Retina (tissue), 1 donor: ENCODE data around the gene MTFP1.
"Not testable (repeated sequence)": the region's sequence is repeated elsewhere in the genome, so short reads cannot be mapped to it uniquely, and the experiment has no call there.

Experiments used
- DNase-seq: peaks from one replicate; pipeline ENCODE4 v3.0.0-alpha.2; 2016

The MTFP1 gene

DNA sequence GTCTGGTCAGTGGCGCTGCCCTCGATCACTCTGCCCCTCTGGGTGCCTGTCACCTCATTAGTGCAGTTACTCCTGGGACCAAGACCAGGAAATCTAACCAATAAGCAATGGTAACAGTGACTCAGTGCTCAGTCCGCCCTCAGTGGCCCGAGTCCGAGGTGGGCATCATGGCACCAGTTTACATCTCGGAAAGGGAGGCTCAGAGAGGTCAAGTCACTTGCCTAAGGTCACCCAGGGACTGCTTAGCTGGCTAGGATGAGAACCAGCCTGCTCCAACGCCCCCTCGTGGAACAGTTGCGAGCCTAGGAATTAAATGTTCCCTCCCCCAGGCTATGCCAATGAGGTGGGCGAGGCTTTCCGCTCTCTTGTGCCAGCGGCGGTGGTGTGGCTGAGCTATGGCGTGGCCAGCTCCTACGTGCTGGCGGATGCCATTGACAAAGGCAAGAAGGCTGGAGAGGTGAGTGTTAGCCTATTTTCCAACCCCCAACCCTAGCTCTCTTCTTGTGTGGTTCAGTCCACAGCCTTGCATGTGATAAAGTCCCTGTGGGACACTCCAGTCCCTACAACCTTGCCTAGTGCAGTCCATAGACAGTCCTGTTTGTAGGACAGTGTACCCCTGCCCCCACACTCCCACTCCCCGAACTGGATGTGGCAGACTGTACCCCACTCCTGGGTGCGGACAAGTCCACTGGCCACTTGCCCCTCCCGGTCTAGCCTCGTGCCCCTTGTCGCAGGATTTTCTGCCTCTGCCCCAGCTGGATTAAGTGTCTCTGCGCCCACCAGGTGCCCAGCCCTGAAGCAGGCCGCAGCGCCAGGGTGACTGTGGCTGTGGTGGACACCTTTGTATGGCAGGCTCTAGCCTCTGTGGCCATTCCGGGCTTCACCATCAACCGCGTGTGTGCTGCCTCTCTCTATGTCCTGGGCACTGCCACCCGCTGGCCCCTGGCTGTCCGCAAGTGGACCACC, 1.1 kb downstream of the MTFP1 start:
- peak; percentile 77 for DNase-seq

DNA sequence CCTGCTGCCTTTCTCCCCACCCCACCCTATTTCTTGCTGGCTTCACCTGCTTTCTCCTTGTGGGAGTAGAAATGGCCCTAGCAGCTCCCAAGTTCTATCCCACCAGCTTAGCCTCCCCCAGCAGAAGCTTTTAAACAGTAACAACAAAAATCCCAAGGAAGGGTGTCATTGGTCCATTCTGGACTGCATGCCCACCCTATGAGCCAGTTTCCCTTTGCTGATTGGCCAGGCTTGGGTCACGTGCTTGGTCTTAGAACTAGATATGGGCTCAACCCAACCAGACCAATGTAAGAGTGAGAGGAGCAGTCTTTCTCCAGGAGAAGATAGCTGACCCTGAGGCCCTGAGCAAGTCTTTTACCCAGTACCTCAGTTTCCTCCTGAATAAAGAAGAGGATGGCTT, 2.3 kb downstream of the MTFP1 start:
- no peak for DNase-seq

DNA sequence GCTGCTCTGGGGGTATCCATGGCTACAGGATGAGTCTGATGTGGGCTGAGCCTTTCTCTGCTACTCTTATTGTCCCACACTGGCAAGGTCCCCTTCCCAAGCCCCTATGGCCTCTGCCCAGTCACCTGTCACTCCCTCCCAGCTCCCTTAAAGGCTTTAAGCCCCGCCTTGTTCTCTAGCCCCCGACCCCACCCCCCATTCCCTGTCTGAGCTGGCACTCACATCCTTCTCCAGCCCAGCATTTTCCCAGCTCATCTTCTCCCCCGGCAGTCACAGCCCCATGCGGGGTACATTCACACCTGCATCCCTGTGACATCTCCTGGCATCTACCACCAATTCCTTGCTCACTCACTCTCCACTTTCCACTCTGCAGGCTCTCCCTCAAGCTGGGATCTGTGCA, 4.3 kb downstream of the MTFP1 start:
- no peak for DNase-seq

DNA sequence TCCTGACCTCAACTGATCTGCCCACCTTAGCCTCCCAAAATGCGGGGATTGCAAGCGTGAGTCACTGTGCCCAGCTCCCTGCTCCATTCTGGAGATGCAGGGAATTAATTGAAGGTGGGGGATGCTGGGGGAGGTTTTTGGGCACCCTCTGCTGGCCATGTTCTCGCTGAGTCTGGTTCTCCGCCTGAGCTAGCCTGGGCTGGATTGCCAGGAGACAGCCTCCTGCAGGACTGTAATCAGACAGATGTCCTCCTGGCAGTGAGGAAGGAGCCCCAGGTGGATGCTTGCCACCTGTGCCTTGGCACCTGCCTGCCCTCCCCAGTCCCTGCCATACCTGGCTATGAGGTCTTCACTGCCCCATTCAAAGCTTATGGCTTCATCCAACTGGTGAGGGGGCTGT, 5.4 kb downstream of the MTFP1 start:
- no peak for DNase-seq

DNA sequence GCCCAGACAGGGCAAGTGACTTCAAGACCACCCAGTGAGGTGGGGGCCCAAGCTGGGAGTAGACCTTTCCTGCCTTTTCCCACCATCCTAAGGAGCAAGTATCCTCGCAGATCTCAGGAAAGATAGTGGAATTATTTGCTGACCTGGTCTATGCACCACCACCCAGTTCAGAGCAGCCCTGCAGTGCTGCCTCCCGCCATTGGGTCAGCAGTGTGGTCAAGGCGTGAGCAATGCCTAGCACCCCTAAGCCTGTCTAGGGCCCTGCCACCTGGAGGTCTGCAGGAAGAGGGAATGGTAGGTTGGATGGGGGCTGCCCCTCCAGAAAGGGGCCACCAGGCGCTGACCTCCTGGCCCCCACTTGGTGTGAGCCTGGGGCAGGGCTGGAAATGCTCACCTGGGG, 6.5 kb downstream of the MTFP1 start:
- no peak for DNase-seq

DNA sequence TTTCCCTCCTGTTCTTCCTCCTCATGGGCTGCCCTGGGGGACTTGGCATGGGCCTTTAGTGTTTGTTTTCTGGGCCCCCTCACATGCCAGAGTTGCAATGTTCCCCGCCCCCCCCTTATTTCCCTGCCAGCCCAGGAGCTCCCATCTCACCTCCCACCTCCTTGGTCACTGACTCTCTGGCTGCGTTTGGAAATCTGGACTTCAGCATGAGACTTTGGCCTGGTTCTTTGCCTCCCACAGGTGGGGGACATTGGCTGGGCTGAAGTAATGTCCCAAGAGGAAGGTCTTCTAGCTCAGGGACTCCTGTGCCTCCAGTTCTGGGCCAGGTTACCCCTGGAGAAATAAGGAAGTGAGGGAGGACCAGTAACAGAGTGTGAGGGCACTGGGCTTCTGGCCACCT, 7.0 kb downstream of the MTFP1 start:
- DNase-seq = no peak

DNA sequence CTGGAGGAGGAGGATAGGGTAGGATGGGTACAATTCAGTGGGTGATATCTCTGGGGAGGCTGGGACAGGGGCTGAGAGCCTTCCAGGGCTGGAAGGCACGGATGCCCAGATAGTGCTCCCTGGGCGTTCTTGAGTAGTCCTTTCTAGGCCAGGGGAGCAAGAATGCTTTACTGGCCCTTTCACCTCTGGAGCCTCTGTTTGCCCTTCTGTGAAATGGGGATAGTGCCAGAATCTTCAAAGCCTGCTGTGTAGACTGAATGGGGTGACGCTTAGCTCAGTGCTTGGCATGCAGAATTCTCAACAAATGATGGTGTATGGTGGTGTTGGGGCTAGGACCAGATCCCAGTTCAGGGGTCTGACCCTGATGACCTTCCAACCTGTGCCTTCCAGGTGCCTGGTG, 7.7 kb downstream of the MTFP1 start:
- no peak for DNase-seq

DNA sequence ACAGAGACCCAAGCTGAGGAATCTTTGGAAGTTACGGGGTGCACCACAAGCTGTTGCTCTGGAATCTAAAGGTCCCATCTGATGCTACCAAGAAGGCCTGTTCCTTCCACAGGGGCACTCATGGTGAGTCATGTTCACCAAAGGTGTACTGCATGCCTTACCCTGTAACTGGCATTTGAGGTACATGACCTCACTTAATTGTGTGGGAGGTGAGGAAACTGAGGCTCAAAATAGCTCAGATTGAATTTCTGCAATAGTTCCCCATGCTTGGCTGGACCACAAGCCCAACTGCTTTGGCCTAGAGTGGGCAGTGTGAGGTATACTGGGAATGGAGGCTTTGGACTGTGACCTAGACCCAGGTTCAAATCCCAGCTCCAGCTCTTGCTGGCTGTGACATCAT, 8.2 kb downstream of the MTFP1 start:
- DNase-seq = no peak

DNA sequence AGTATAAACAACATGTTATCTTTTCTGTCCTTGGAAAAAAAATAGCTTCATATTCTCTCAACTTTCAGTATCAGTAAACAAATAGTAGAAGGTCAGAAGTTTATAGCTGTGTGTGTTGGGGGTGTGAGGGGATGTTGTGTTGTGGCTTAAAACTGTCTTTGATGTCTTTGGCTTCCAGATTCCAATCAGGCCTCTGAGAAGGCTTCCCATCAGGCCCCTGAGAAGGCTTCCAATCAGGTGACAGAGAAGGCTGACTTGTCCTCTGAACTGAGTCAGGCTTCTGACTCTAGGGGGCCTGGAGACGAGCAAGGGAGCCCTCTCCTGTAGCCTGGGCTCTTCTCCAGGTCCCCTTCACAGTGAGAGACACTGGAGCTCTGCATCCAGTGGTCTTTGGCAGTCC, 9.3 kb downstream of the MTFP1 start:
- DNase-seq = no peak

DNA sequence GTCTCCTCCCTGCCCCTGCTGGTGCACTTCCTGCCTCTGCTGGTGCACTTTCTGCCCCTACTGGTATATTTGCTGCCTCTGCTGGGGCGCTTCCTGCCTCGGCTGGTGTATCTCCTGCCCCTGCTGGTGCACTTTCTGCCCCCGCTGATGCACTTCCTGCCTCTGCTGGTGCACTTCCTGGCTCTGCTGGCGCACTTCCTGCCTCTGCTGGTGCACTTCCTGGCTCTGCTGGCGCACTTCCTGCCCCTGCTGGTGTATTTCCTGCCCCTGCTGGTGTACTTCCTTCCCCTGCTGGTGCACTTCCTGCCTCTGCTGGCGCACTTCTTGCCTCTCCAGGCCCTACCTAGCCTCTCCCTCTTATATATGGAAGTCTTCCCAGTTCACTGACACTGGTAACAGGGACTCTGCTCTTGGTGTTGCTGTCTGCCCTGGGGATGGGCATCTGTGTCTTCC, 10.1 kb downstream of the MTFP1 start:
- no peak for DNase-seq

DNA sequence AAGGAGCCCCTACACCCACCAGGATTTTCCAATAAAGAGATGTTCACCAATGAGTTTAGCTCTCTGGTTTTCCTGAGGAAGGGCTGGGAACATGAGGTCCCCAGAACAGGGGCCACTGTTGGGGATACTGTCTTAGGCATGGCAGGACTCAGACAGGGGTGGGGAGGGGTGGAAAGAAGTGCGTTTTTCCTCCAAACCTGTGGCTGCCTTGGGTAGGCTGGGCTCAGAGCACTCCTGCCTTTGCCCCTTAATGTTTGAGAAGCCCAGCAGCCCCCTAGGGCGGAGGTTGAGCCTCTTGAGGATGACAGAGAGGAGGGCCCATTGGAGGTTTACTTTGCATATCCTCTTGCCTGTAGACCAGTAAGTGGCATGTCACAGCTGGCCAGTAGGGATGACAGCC, 10.6 kb downstream of the MTFP1 start:
- no peak for DNase-seq

DNA sequence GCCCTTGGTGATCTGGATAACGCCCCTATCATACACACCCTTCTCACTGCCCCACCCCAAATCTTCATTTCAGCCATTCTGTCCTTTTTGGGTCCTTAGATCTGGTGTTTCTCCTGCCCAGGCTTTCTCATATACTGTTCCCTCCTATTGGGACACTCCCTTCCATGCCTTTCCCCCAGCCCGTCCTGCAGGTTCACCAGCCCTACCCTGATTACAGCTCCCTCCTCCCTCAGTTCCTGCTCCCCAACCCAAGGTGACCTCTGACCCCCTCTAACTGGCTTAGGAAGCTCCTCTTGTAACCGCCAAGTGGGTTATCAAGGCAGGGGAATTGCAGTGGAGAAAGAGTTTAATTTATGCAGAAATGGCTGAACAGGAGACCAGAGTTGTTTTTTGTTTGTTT, 13.0 kb downstream of the MTFP1 start:
- DNase-seq = no peak

DNA sequence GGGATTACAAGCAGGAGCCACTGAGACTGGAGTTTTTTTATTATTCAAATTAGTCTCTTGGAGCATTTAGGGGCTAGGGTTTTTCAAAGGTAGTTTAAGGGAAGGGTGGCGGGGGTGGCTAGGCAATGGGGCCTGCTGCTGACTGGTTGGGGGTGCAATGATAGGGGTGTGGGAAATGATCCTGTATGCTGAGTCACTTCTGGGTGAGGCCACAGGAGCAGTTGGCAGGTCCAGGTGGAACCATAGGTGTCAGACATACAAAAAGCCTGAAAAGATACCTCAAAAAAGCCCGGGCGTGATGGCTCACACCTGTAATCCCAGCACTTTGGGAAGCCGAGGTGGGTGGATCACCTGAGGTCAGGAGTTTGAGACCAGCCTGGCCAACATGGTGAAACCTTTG, 13.7 kb downstream of the MTFP1 start:
- DNase-seq = no peak

DNA sequence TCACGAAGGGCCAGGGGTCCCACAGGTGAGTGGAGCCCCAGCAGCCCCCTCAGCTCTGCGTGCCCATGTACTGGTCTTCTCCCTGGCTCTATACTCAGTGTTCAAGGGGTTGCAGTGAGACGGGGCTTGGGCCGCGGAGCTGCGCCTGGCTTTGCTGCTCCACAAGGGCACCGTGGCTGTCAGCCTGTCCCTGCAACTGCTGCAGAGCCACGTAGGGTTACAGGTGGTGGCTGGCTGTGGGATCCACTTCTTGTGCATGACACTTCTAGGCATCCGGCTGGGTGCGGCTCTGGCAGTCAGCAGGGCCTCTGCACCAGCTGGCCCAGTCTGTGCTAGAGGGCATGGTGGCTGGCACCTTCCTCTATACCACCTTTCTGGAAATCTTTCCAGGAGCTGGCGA, 14.3 kb downstream of the MTFP1 start:
- no peak for DNase-seq

DNA sequence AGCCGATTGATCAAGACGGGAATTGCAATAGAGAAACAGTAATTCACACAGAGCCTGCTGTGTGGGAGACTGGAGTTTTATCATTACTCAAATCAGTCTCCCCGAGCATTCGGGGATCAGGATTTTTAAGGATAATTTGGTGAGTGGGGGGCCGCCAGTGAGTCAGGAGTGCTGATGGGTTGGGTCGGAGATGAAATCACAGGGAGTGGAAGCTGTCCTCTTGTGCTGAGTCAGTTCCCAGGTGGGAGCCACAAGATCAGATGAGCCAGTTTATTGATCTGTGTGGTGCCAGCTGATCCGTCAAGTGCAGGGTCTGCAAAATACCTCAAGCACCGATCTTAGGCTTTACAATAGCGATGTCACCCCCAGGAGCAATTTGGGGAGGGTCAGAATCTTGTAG, 15.5 kb downstream of the MTFP1 start:
- no peak for DNase-seq

DNA sequence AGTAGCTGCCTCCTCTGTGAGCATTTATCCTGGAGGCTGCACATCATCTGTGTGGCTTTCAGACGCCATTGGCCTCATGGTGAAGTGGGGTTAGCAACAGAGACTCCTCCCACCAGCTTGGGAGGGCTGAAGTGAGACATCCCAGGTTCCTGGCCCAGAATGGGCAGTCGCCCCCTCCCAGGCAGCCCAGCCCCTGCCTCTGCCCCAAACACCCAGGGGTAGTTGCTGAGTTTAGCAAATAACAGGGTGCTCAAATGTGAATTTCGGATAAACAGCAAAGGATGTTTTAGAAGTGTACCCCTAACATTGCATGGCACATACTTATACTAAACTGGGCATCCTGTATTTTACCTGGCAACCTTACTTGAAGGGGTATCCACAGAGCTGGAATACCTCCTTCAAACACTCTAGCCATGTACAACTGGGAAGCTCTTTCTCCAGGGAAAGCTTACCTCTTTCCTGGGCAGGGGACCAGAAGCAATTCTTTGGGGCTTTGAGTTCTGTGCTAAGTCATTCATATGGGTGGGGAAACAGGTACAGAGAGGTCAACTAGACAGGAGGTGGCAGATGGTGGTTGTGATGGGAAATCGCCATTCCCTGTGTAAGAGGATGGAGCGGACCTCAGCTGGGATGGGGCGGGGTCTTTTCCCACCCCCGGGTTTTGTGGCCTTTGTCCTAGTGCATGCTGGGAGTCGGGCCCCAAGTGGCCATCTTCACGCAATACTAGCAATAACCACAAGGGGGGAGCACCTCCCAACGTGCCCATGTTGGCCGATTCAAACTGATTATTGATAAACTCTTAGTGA, 19.3 kb downstream of the MTFP1 start:
- DNase-seq = peak; percentile 90

DNA sequence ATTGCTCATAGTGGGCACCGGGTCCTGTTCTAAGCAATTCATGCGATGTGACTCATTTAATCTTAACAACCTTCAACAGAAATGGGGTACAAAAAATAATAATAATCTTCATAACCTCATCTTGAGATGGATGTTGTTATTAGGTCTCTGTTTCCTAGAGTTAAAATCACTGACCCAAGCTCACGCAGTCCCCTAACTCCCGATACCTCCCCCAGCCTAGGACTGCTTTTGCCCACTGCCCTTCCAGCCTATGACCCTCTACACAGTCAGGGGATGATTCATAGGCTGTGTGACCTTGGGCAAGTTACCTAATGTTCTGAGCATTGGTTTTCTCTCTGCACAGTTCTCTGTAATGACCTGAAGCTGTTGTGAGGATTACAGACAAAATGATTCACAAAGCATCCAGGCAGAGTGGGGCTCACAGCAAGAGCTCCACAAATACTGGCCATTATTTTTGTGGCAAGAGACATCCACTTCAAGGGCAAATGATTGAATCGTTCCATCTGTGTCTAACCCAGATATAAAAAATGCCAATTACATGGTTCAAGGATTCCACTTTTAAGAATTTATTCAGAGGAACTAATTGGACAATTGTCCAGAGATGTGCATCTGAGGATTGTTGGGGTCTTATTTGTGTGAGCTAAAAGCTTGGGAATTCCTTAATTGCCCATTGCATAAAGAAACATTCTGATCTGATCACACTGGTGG, 20.0 kb downstream of the MTFP1 start:
- DNase-seq = peak; percentile 44

DNA sequence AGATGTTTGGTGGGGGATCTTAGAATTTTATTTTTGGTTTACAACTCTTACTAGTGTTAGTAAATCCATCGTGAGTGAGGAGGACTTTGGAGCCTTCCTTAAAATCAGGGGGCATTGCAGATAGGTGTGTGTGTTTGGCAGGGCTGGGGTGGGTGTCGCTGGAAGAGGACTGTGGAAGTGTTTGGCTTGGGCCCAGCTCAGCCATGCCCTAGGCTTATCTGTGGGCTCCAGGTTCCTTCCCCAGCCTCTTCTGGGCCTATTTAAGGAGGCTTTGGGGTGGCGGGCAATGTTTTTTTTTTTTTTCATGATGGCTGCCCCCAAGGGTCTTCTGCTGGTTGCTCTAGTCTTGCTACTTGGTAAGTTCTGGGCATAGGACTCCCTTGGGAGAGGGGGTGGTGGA, 22.1 kb downstream of the MTFP1 start:
- no peak for DNase-seq

DNA sequence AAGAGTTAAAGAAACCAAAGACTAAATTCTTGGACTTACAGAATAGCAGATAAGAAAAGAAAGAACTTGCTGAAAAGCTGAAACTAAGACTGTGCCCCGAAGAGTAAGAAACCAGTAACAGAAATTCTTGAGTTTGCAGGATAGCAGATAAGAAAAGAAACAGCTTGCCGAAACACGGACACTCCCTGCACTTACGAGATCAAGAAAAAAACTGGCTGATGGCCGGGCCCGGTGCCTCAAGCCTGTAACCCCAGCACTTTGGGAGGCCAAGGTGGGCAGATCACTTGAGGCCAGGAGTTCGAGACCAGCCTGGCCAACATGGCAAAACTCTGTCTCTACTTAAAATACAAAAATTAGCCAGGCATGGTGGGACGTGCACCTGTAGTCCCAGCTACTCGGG, 25.9 kb downstream of the MTFP1 start:
- not testable (repeated sequence) for DNase-seq

DNA sequence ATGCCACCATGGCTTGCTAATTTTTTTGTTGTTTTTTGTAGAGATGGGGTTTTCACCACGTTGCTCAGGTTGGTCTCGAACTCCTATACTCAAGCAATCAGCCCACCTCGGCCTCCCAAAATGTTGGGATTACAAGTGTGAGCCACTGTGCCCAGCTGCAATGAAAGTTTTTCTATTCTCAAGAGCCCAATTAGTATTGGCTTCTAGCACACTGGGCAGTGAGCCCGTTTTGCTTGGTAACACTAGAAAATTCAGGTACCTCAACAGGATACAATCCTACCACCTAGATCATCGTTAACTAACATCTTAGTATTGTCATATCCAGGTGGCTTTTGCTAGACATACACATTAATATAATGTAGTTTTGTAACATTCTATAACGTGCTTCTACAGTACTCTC, 27.3 kb downstream of the MTFP1 start:
- no peak for DNase-seq

DNA sequence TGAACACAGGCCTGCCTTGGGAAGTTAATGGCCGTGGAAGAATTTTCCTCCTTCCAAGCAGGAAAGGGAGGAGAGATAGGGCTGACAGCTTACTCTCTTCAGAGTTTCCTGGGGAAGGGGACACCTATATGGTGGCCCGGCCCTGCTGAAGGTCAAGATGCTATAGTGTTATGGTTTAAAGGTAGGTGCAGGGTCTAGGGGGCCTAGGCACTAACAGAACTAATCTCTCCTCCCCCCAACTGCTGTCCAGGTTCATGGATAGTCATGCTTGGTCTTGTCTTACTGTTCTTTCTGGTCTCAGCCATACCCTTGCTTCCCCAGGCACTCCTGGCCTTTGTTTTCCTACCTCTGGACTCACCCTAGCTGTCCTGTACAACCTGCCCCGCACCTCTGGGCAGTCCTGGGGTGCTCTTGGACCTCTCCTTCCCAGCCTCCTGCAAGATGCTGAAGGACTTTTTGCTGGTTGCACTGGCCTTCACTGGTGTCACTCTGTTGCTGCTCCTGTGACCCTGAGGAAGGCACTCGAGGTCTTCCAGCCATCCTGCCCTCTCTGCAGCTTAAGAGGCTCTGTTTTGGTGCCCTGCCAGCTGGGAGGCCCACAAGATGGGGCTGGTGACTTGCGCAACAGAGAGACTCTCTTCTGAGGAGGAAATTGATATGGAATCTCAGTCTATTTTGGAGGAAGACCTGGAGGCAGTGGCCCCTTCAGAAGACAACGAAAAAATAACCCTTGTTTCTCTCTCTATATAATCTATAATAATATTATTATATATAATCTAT, 28.4 kb downstream of the MTFP1 start:
- no peak for DNase-seq

DNA sequence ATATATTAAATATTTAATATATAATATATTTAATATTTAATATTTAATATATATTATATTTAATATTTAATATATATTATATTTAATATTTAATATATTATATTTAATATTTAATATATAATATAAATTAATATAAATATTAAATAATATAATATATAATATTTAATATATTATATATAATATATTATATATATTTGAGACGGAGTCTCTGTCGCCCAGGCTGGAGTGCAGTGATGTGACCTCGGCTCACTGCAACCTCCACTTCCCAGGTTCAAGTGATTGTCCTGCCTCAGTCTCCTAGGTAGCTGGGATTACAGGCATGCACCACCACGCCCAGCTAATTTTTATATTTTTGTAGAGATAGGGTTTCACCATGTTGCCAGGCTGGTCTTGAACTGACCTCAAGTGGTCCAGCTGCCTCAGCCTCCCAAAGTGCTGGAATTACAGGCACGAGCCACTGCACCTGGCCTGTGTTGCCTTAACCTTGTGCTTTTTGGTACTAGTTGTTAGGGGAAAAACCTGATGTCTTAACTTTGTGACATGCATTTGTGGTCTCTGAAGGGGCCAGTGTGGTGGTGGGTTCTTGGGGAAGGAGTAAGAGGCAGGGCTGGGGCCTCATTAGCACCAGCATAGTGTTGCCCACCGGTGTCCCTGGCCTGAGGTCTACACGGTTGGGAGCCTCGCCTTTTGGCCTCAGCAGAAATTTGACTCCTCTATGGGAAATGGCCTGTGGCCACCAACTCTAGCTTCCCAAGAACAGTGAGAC, 29.7 kb downstream of the MTFP1 start:
- no peak for DNase-seq
